Right lobe of liver (tissue), 4 donors: ENCODE results near the gene SLC25A27.

Source experiments
- POLR2A ChIP-seq: fragments of 450-650 bp; IDR thresholded peaks from one replicate; pipeline ENCODE4 v1.6.1; 2017; ENCODE audit warnings: antibody characterized with exemption, mild to moderate bottlenecking
- TF ChIP-seq, protein P1 (sequence below), 4 donors: fragments of 200-600 bp in 3 of 4; fragments of 450-650 bp in 1 of 4; IDR thresholded peaks; one replicate each; pipeline versions ENCODE4 v1.5.1 to v1.8.0; 2016 to 2022; ENCODE audit warnings: antibody characterized with exemption in 4 of 4, mild to moderate bottlenecking in 2 of 4
- donor health status: DM: no; HTN: no; CAD: no.
- donor health status: DM: no; HTN: no; CAD: no.
- donor health status: DM: no; HTN: yes; CAD: no.

DNA sequence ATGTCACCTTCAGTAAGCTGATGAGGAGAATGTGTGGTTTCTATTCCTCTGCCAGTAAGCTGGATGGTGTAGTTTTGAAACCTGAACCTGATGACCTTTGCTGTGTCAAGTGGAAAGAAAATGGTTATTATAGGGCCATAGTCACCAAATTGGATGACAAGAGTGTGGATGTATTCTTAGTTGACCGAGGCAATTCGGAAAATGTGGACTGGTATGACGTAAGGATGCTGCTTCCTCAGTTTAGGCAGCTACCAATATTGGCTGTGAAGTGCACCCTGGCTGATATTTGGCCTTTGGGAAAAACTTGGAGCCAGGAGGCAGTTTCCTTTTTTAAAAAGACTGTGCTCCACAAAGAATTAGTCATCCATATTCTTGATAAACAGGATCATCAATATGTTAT, 36.9 kb downstream of the SLC25A27 start:
- TF ChIP-seq, protein P1, sequence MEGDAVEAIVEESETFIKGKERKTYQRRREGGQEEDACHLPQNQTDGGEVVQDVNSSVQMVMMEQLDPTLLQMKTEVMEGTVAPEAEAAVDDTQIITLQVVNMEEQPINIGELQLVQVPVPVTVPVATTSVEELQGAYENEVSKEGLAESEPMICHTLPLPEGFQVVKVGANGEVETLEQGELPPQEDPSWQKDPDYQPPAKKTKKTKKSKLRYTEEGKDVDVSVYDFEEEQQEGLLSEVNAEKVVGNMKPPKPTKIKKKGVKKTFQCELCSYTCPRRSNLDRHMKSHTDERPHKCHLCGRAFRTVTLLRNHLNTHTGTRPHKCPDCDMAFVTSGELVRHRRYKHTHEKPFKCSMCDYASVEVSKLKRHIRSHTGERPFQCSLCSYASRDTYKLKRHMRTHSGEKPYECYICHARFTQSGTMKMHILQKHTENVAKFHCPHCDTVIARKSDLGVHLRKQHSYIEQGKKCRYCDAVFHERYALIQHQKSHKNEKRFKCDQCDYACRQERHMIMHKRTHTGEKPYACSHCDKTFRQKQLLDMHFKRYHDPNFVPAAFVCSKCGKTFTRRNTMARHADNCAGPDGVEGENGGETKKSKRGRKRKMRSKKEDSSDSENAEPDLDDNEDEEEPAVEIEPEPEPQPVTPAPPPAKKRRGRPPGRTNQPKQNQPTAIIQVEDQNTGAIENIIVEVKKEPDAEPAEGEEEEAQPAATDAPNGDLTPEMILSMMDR (IDR thresholded peaks at IDR 0.05) = no peak
- TF ChIP-seq POLR2A = no peak
